Measurements from ENCODE around the gene ZNF385C.
"Not testable (repeated sequence)": the region's sequence is repeated elsewhere in the genome, so short reads cannot be mapped to it uniquely, and the experiment has no call there.

The ZNF385C gene

DNA sequence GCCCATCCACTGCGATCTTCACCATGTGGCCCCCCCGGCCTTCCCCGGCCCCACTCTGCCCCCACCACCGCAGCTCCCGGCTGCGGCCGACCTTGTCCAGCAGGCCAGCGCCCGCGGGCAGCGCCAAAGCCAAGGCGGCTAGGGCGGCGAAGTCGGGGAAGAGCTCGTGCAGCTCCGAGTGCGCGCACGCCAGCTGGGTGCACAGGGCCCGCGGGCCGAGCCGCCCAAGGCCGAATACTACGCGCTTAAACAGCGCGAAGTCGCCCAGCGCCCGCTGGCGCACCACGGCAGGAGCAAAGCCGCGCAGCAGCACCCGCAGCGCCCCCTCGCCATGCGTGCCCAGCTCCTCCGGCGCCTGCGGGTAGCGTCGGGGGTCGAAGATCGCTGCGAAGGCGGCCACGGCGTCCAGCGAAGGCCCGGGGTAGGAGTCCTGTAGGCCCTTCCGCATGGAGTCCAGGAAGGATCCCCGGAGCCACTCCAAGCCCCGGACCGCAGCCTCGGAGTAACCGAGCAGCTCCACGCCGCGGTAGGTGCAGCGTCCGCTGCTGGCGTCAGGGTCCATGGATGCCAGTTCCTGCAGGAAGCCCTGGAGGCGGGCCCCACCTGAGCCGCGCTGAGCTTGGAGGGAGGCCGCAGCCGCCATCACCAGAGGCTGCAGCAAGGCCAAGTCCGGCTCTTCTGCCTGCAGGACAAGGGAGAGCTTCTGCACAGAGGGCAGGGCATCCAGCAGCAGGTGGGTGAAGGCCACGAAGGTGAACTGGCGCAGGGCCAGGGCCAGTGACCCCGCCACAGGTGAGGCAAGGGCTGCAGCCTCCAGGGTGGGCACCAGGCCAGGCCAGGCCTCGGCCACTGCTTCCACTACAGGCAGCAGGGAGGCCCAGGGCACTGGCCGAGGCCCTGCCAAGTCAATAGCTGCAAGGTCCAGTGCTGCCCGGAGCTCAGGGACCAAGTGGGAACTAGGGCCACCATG is 58.2 kb downstream of the ZNF385C start:
- no peaks in the 10 kb centered on the region for H3K27me3 Mint-ChIP-seq
- H3K4me3 Mint-ChIP-seq: no peak overlapping the region
- no peak overlapping the region for H3K27ac Mint-ChIP-seq
- H3K36me3 Mint-ChIP-seq: no peaks in the 10 kb centered on the region
- no peaks in the 10 kb centered on the region for H3K4me1 Mint-ChIP-seq
- no peaks in the 10 kb centered on the region for H3K9me3 Mint-ChIP-seq
- ATAC-seq: no peak

DNA sequence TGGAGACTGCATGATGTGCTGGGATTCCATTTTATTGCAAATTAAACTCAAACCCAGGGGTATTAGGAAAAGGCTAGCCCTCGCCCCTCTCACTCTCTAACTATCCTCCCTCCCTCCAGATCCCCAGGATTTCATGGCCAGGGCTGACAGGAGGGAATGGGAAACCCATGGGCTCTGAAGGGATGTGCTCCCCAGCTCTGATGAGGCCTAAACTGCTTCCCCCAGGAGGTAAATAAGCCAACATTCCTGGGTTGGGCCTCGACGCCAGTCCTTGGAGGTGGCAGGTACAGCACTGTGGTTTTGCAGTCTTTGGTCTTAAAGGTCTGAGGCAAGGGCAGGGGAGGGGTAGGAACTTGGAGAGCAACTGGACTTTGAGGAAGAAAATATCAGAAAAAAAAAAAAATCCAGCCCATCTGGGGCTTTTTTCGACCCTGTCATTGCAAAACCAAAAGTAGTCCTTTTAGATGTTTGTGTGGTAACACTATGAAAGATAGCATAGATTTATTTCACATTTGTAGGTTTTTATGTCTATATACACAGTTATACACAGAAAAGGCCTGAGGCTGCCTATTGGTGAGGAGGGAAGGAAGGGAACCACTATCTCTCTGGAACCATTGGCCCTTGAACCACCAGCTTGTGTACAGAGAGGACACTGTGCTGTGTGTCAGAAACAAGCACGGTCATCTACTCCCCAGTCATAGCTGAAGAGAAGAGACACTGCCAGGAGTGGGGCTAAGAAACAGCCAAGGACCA is 59.9 kb downstream of the ZNF385C start:
- ATAC-seq: no peak
- no peak overlapping the region for H3K27ac Mint-ChIP-seq
- H3K36me3 Mint-ChIP-seq: no peaks in the 10 kb centered on the region
- no peak overlapping the region for H3K4me3 Mint-ChIP-seq
- no peaks in the 10 kb centered on the region for H3K9me3 Mint-ChIP-seq
- H3K27me3 Mint-ChIP-seq: no peaks in the 10 kb centered on the region
- peaks cover 6% of the 10 kb centered on the region for H3K4me1 Mint-ChIP-seq

DNA sequence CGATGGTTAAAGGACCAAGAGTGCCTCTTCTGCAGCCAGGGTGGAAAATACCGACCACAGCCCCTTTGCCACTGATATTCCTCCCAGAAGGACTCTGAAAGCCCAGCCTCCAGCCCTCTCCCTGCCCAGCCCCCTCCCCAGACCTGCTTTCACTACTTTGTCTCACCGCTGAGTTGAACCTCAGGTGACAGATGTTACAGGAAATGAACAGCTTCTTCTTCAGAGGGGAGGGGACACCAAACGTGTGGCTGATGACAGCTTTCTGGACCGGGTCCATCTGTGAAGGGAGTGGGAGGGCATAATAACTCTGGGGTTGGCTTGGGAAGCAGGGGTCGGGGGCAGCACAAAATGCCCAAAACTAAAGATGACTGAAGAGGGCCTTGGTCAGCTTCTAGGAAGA is 64.2 kb downstream of the ZNF385C start:
- Mint-ChIP-seq H3K4me1 (peaks cover 6% of the 10 kb centered on the region), H3K27ac (no peak overlapping the region), H3K36me3 (no peaks in the 10 kb centered on the region), H3K9me3 (no peaks in the 10 kb centered on the region), H3K4me3 (no peak overlapping the region), H3K27me3 (peaks cover 1% of the 10 kb centered on the region)
- no peak for ATAC-seq

DNA sequence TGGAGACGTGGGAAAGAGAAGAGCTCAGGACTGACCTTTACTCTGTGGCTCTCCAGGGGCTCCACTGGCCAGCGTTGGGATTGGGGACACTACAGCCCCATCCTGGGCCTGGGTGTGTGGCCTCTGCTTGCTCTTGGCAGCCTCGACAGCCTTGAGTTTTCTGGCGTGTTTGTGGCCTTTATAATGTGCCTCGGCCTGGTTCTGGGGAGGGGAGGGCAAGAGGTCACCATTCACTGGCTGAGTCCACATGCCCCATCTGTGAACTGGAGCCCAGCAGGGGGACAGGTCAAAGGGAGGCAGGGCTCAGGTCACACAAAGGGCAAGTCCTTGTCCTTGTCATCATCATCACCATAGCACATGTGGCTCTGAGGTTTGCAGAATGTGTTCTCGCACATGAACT is 66.7 kb downstream of the ZNF385C start:
- H3K27ac Mint-ChIP-seq: no peak overlapping the region
- no peaks in the 10 kb centered on the region for H3K9me3 Mint-ChIP-seq
- H3K36me3 Mint-ChIP-seq: peaks cover under 1% of the 10 kb centered on the region
- no peak overlapping the region for H3K4me3 Mint-ChIP-seq
- H3K4me1 Mint-ChIP-seq: peaks cover 8% of the 10 kb centered on the region
- peaks cover 12% of the 10 kb centered on the region for H3K27me3 Mint-ChIP-seq
- ATAC-seq: no peak

DNA sequence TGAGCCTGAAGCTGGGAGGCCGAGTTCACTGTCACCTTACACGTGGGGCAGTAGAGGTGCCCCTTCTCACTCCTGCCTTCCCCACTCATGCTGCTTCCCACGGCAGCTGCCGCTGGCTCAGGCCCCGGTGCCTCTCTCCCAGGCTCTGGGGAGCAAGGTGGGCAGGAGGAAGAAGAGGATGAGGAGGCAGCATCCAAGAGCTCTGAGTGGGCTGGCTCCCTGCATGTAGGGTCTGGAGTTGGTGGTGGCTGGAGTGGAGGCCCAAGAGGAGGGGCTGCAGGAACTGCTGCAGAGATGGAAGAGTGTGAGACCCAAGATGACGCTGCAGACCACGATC is 69.5 kb downstream of the ZNF385C start:
- H3K9me3 Mint-ChIP-seq: no peaks in the 10 kb centered on the region
- H3K36me3 Mint-ChIP-seq: peaks cover 20% of the 10 kb centered on the region
- H3K4me3 Mint-ChIP-seq: no peak overlapping the region
- H3K4me1 Mint-ChIP-seq: peaks cover 22% of the 10 kb centered on the region
- H3K27me3 Mint-ChIP-seq: peaks cover 12% of the 10 kb centered on the region
- ATAC-seq: no peak
- H3K27ac Mint-ChIP-seq: no peak overlapping the region

GRCh38 chr17:42027961-42028790 is 70.1 kb downstream of the ZNF385C start:
- Mint-ChIP-seq H3K4me1 (peaks cover 22% of the 10 kb centered on the region), H3K27me3 (peaks cover 12% of the 10 kb centered on the region), H3K9me3 (no peaks in the 10 kb centered on the region), H3K4me3 (no peak overlapping the region), H3K36me3 (peaks cover 22% of the 10 kb centered on the region), H3K27ac (no peak overlapping the region)
- no peak for ATAC-seq

DNA sequence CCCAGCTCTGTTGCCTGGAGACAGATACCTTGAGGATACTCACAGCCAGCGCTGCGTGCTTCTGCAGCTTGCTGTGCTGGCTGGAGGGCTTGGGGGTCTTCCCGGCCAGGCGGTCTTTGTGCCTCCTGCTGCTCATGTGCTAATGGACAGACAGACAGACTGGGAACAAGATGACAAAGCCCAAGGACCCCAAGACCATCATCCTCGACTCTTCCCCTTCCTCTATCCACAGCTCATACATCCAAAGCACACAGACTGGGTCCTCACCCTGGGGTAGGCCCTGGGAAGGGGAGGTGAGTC is 70.7 kb downstream of the ZNF385C start:
- Mint-ChIP-seq H3K4me1 (peaks cover 22% of the 10 kb centered on the region), H3K9me3 (no peaks in the 10 kb centered on the region), H3K27ac (no peak overlapping the region)

DNA sequence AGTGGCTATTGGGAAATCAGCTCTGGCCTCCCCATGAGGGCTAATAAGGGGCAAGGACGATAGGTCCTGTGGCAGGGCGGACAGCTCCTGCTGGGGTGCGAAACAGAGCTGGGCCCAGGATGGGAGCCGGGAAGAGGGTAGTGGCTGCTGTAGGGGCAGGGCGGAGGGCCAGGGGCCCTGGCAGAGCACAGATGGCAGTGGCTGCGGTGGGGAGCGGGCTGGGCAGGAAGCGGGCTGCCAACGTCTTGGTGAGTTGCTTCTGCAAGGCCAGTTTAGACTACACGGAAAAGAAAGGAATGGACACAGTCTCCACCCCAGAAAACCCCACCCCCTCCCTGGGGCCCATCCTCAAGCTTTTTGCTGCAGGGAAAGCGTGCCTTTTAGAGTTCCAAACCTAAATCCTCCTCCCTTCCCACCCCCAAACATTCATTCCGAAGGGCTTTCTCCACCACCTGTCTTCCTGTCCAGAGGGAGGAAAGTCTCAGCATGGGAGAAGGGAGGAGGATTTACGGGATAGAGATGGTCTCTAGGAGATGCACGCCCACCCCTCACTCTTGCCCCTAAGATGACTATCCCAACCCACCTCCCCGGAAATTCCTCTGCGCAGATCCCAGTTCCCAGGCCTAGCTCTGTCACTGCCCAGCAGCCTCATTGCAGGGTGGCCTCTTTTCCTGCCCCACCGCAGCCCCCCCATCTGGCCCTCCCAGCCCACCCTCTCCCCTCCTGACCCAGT is 71.2 kb downstream of the ZNF385C start:
- no peaks in the 10 kb centered on the region for H3K9me3 Mint-ChIP-seq
- ATAC-seq: no peak
- H3K4me1 Mint-ChIP-seq: peaks cover 27% of the 10 kb centered on the region
- no peak overlapping the region for H3K4me3 Mint-ChIP-seq
- peaks cover 28% of the 10 kb centered on the region for H3K36me3 Mint-ChIP-seq
- H3K27ac Mint-ChIP-seq: no peak overlapping the region
- H3K27me3 Mint-ChIP-seq: peaks cover 12% of the 10 kb centered on the region

More for the DNA sequence above, 70.7 kb downstream of the ZNF385C start:
- peaks cover 12% of the 10 kb centered on the region for H3K27me3 Mint-ChIP-seq
- ATAC-seq: no peak
- H3K36me3 Mint-ChIP-seq: peaks cover 22% of the 10 kb centered on the region
- no peak overlapping the region for H3K4me3 Mint-ChIP-seq

DNA sequence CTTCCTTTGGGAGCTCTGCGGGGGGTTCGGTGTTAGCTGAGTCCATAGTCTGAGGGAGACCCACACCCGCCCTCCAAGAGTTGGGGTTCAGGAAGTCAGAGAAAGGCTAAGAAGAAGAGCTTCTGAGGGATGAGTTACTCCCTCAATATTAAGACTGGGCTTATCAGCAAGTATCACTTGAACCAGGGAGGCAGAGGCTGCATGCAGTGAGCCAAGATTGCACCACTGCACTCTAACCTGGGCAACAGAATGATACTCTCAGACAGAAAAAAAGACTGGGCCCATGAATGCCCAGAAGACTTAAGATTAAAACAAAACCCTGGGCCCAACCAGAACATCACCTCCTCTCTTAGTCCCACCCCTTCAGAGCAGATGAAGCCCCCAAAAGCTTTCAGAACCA is 72.3 kb downstream of the ZNF385C start:
- Mint-ChIP-seq H3K9me3 (no peaks in the 10 kb centered on the region), H3K4me1 (peaks cover 37% of the 10 kb centered on the region), H3K27me3 (peaks cover 12% of the 10 kb centered on the region), H3K36me3 (peaks cover 36% of the 10 kb centered on the region), H3K4me3 (no peak overlapping the region), H3K27ac (no peak overlapping the region)
- no peak for ATAC-seq

DNA sequence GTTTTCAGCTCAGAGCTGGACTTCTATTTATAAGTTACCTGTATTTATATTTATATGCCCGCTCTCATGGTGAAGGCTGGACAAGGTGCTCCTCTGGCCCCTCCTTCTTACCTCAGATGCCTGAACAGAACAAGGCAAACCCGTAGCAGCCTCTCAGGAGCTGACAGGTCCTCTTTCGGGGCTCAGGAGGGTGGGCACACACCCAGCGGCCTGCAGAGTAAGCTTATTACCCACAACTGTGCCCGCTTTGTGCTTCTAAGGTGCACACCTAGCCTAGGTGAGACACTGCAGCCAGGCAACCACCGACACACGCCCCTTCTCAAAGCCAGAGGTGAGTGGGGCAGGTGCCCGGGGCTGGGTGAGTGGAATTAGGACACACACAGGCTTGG is 73.1 kb downstream of the ZNF385C start:
- Mint-ChIP-seq H3K4me3 (peak overlapping the region; percentile 38), H3K9me3 (no peaks in the 10 kb centered on the region), H3K27ac (peak overlapping the region; percentile 83), H3K36me3 (peaks cover 36% of the 10 kb centered on the region), H3K4me1 (peaks cover 45% of the 10 kb centered on the region), H3K27me3 (peaks cover 12% of the 10 kb centered on the region)
- ATAC-seq: no peak

DNA sequence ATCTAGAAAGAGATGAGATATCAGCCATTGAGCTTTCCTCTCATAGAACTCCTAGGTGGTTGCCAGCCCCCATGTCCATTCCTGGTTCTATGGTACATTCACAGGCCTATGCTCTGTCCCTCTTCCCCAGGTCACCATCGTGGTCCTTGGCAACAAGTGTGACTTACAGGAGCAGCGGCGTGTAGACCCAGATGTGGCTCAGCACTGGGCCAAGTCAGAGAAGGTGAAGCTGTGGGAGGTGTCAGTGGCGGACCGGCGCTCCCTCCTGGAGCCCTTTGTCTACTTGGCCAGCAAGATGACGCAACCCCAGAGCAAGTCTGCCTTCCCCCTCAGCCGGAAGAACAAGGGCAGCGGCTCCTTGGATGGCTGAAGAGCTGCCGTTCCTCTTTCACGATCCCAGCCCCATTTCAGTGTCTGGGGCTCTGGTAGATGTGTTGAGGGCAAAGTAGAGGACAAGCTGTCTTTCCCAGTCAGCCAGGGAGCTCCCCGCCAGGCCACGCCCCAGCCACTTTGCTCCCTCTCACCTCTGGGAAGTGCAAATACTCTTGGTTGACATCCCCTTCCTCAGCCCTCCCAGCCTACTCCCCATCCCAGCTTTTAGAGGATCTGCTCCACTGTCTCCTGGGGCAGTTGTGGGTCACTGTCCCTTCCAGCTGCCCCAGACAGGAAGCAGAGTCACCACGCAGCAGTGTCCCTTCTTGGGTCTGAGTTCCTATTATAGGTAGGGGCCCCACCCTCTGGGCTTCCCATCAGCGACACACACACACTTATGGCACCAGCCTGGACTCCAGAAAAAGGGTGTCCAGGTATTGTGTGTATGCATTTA is 74.5 kb downstream of the ZNF385C start:
- Mint-ChIP-seq H3K9me3 (no peaks in the 10 kb centered on the region), H3K27me3 (peaks cover 7% of the 10 kb centered on the region), H3K4me3 (no peak overlapping the region), H3K36me3 (peaks cover 36% of the 10 kb centered on the region), H3K27ac (peak overlapping the region; percentile 83), H3K4me1 (peaks cover 56% of the 10 kb centered on the region)
- ATAC-seq: no peak

DNA sequence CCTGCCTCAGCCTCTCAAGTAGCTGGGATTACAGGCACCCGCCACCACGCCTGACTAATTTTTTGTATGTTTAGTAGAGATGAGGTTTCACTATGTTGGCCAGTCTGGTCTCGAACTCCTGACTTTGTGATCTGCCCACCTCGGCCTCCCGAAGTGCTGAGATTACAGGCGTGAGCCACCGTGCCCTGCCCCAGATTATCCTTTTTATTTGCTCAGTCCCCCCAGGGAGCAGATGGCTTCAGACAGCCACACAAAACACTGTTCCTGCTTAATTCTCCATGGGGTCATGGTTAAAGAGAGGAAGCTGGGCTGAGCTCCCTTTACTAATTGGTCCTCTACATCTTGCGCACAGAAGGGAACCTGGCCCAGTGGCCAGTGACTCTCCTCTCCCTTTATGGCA is 77.4 kb downstream of the ZNF385C start:
- H3K27ac Mint-ChIP-seq: peak overlapping the region; percentile 66
- peaks cover 69% of the 10 kb centered on the region for H3K4me1 Mint-ChIP-seq
- H3K9me3 Mint-ChIP-seq: not testable (repeated sequence)

DNA sequence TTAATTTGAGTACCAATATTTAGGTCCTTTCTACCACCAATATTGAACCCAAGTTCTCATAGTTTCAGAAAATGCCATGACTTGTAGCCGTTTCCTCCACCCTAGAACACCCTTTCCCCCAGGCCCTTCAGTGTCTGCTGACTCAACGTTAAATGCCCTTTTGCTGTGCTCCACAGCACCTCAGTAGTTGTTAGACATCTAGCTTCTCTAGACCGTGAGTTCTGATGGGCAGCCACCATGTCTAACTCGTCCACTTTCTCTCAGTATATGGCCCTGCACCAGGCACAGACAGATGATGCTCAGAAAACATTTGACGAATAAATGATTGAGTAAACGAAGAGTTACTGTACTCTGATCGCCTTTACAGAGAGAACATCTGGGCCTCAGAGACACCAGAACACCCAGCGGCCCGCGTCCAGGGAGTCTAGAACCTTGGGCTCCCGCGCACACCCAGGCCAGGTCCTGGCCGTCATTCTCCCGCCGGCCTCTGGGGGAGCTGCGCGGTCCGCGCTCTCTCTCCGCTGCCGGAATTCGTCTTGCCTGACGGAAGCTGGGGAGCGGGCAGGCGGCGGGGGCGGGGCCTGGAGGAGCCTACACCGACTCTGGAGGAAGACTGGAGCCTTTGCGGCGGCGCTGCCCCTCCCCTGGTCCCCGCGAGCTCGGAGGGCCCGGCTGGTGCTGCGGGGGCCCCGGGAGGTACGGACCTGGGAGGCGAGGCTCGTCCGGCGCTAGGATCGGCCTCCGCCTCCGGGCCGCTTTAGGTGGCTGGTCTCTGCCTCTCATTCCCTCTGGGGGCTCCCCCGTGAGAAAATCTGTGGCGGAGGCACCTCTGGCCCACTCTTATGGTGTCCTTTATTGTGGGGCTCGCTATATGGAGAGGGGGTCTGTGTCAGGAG is 78.5 kb downstream of the ZNF385C start, which contains the start of gene NKIRAS2:
TSS of gene NKIRAS2 (plus strand) at position 582 of the 896 bp plus-strand sequence. CDS start 1,488 bp downstream, outside the sequence.
- Mint-ChIP-seq H3K36me3 (peaks cover 26% of the 10 kb centered on the region), H3K4me3 (peak within 1 kb of the TSS; percentile 89), H3K9me3 (no peaks in the 10 kb centered on the region), H3K27ac (peak within 1 kb of the TSS; percentile 66), H3K27me3 (no peaks in the 10 kb centered on the region), H3K4me1 (peaks cover 75% of the 10 kb centered on the region)
- ATAC-seq: peak; percentile 87

More for the DNA sequence above, 77.4 kb downstream of the ZNF385C start:
- H3K36me3 Mint-ChIP-seq: peaks cover 30% of the 10 kb centered on the region
- H3K4me3 Mint-ChIP-seq: peak overlapping the region; percentile 89
- not testable (repeated sequence) for H3K27me3 Mint-ChIP-seq, ATAC-seq

Measured in stimulated activated memory B cell treated with anti-CD40 and anti-IgM and Interleukin-4, amounts not matched to agents 10 μg/mL and 1 μg/mL and 100 μg/mL, for 72 hours (primary cell).